GM12878 (cell line): ENCODE results near the gene FOXK1. TPM values are rescaled to one million over a fixed set of nuclear protein-coding genes. Genes with fewer than 3 reads are reported as not detected.

Experiments used
- ATF7 ChIP-seq: fragments of 450-650 bp; IDR thresholded peaks from 2 replicates; pipeline ENCODE4 v1.6.1; 2016; ENCODE audit warnings: low read depth, mild to moderate bottlenecking
- BCL3 ChIP-seq: IDR thresholded peaks from 2 replicates; pipeline ENCODE4 v1.6.1; 2011; ENCODE audit warnings: borderline replicate concordance, low read depth, mild to moderate bottlenecking, moderate library complexity, low read length; ENCODE audit not compliant: insufficient read depth, poor library complexity, severe bottlenecking
- CBX3 ChIP-seq: fragments of 200-600 bp; sonication (generic); IDR thresholded peaks from 2 replicates; pipeline ENCODE4 v1.6.1; 2016; ENCODE audit warnings: low read depth, borderline replicate concordance
- CEBPB ChIP-seq, 2 experiments: fragments of 150-350 bp in 1 of 2; IDR thresholded peaks; 2 replicates each; pipeline ENCODE4 v1.6.1; 2012 to 2014; ENCODE audit warnings: low read depth in 2 of 2, low read length in 2 of 2, borderline replicate concordance in 1 of 2, inconsistent platforms in 1 of 2
- DPF2 ChIP-seq: fragments of 450-650 bp; IDR thresholded peaks from 2 replicates; pipeline ENCODE4 v1.6.1; 2017; ENCODE audit warnings: mild to moderate bottlenecking
- ETV6 ChIP-seq, 2 experiments: fragments of 450-650 bp in 1 of 2; IDR thresholded peaks in 1 of 2; conservative IDR thresholded peaks in 1 of 2; 2 replicates each; pipeline ENCODE4 v1.6.1; 2014; ENCODE audit warnings: antibody characterized with exemption in 1 of 2, borderline replicate concordance in 1 of 2, low read depth in 1 of 2, mild to moderate bottlenecking in 1 of 2, moderate library complexity in 1 of 2
- FOXM1 ChIP-seq: IDR thresholded peaks from 2 replicates; pipeline ENCODE4 v1.6.1; 2012; ENCODE audit warnings: low read depth, mild to moderate bottlenecking, inconsistent platforms, low read length, moderate library complexity
- HSF1 ChIP-seq: fragments of 150-350 bp; IDR thresholded peaks from 2 replicates; pipeline ENCODE4 v1.6.1; 2014; ENCODE audit warnings: mild to moderate bottlenecking, low read depth, low read length
- JUNB ChIP-seq: IDR thresholded peaks from 2 replicates; pipeline ENCODE4 v1.6.1; 2016; ENCODE audit warnings: antibody characterized with exemption, mild to moderate bottlenecking
- KDM1A ChIP-seq: fragments of 200-600 bp; sonication (generic); IDR thresholded peaks from 2 replicates; pipeline ENCODE4 v1.6.1; 2016; ENCODE audit warnings: borderline replicate concordance
- NFYB ChIP-seq: IDR thresholded peaks from 2 replicates; pipeline ENCODE4 v1.6.1; 2011; ENCODE audit warnings: low read depth, mild to moderate bottlenecking, low read length, improper control_type of control experiment, moderate library complexity; ENCODE audit not compliant: insufficient read depth
- NR2F1 ChIP-seq: fragments of 450-650 bp; conservative IDR thresholded peaks from 2 replicates; pipeline ENCODE4 v1.6.1; 2017; ENCODE audit warnings: mild to moderate bottlenecking
- PML ChIP-seq: IDR thresholded peaks from 2 replicates; pipeline ENCODE4 v1.6.1; 2012; ENCODE audit warnings: low read length, inconsistent platforms
- PRDM15 ChIP-seq: fragments of 450-650 bp; formaldehyde crosslinking; IDR thresholded peaks from 2 replicates; pipeline ENCODE4 v1.4.0; 2020; ENCODE audit warnings: mild to moderate bottlenecking, moderate library complexity
- RCOR1 ChIP-seq: conservative IDR thresholded peaks from 2 replicates; pipeline ENCODE4 v1.6.1; 2012; ENCODE audit warnings: low read depth, low read length, improper control_type of control experiment
- RFX5 ChIP-seq: IDR thresholded peaks from 2 replicates; pipeline ENCODE4 v1.6.1; 2011; ENCODE audit warnings: low read depth, low read length, improper control_type of control experiment
- SREBF2 ChIP-seq: IDR thresholded peaks from 2 replicates; pipeline ENCODE4 v1.6.1; 2012; ENCODE audit warnings: mild to moderate bottlenecking, low read length
- STAT3 ChIP-seq: IDR thresholded peaks from 2 replicates; pipeline ENCODE4 v1.6.1; 2011; ENCODE audit warnings: low read depth, low read length, improper control_type of control experiment
- YBX1 ChIP-seq: fragments of 450-650 bp; IDR thresholded peaks from 2 replicates; pipeline ENCODE4 v1.6.1; 2016; ENCODE audit warnings: antibody characterized with exemption
- ZNF274 ChIP-seq: IDR thresholded peaks from one replicate; pipeline ENCODE4 v1.8.0; 2011; ENCODE audit not compliant: insufficient read length, insufficient read depth
- ZZZ3 ChIP-seq: IDR thresholded peaks from 2 replicates; pipeline ENCODE4 v1.6.1; 2011; ENCODE audit warnings: low read depth; ENCODE audit not compliant: control insufficient read depth, insufficient read length
- polyA plus RNA-seq, 11 experiments: library from polyadenylated mRNA; depleted of rRNA in 4 of 11; unstranded in 6 of 11; stranded (reverse) in 5 of 11; fragments of >200 nt; fragmentation: Nextera tagmentation in 4 of 11; fragmentation: Illumina TruSeq in 1 of 11; extraction: Ambion mirVana in 4 of 11; extraction: Trizol in 1 of 11; gene quantifications; 1 replicate in 1 of 11; 2 replicates in 10 of 11; pipeline versions ENCODE4 v1.2.1 to v1.2.3, GENCODE V29; 2011 to 2016; ENCODE audit warnings: inconsistent platforms in 2 of 11, missing spikeins in 2 of 11, low read depth in 1 of 11
- total RNA-seq, 4 experiments: library from RNA; depleted of rRNA in 3 of 4; stranded (reverse); fragments of >200 nt in 3 of 4; fragmentation: Illumina TruSeq in 1 of 4; extraction: Trizol in 1 of 4; gene quantifications; 2 replicates each; pipeline versions ENCODE4 v1.2.1 to v1.2.3, GENCODE V29; 2013 to 2021
- TF ChIP-seq, protein P1 (sequence below): IDR thresholded peaks from 2 replicates; pipeline ENCODE4 v1.6.1; 2011; ENCODE audit warnings: low read depth, low read length, improper control_type of control experiment, borderline replicate concordance
- TF ChIP-seq, protein P2 (sequence below): fragments of 450-650 bp; IDR thresholded peaks from 2 replicates; pipeline ENCODE4 v1.6.1; 2014; ENCODE audit warnings: mild to moderate bottlenecking

Gene FOXK1
- total and polyA plus RNA-seq, 10 of the 15 experiments (the other 5 are each of a cell fraction or from before 2014, with no cell fraction given): 0.24 to 31.8 (median 4.5) TPM

GRCh38 chr7:4681886-4682620 is at the start of gene FOXK1 (continued):
- TF ChIP-seq, protein P1, sequence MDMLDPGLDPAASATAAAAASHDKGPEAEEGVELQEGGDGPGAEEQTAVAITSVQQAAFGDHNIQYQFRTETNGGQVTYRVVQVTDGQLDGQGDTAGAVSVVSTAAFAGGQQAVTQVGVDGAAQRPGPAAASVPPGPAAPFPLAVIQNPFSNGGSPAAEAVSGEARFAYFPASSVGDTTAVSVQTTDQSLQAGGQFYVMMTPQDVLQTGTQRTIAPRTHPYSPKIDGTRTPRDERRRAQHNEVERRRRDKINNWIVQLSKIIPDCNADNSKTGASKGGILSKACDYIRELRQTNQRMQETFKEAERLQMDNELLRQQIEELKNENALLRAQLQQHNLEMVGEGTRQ: peak; percentile 39
- TF ChIP-seq PRDM15 (CRISPR knock-in tag) (no peak), CEBPB (IDR thresholded peaks at IDR 0.05; ENCODE audit: borderline replicate concordance in 1 of 2, low read depth in 2 of 2, low read length in 2 of 2) (no peak), ZNF274 (no peak), ETV6 (conservative IDR thresholded peaks at IDR 0.05 in 1 of 2, IDR thresholded peaks at IDR 0.05 in 1 of 2; ENCODE audit: borderline replicate concordance in 1 of 2, low read depth in 1 of 2) (no peak), JUNB (no peak), SREBF2 (no peak), NFYB (no peak), ATF7 (no peak), BCL3 (no peak), STAT3 (no peak), RCOR1 (no peak), DPF2 (peak; percentile 39), RFX5 (no peak), CBX3 (no peak), PML (no peak), FOXM1 (no peak), YBX1 (no peak), HSF1 (no peak), NR2F1 (peak; percentile 50), ZZZ3 (no peak), KDM1A (no peak)
- TF ChIP-seq, protein P2, sequence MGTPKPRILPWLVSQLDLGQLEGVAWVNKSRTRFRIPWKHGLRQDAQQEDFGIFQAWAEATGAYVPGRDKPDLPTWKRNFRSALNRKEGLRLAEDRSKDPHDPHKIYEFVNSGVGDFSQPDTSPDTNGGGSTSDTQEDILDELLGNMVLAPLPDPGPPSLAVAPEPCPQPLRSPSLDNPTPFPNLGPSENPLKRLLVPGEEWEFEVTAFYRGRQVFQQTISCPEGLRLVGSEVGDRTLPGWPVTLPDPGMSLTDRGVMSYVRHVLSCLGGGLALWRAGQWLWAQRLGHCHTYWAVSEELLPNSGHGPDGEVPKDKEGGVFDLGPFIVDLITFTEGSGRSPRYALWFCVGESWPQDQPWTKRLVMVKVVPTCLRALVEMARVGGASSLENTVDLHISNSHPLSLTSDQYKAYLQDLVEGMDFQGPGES: no peak
